BLaER1 (cell line): ENCODE measurements around the gene TUSC7.

Source experiments
- H3K27ac ChIP-seq: shearing (Covaris generic); formaldehyde crosslinking; 2 replicates; pipeline ENCODE4 v1.8.1; 2022
- H3K27me3 ChIP-seq: shearing (Covaris generic); formaldehyde crosslinking; 2 replicates; pipeline ENCODE4 v1.8.1; 2022
- H3K36me3 ChIP-seq: shearing (Covaris generic); formaldehyde crosslinking; 2 replicates; pipeline ENCODE4 v1.8.1; 2022
- H3K4me1 ChIP-seq: shearing (Covaris generic); formaldehyde crosslinking; 2 replicates; pipeline ENCODE4 v1.8.1; 2022
- H3K4me2 ChIP-seq: shearing (Covaris generic); formaldehyde crosslinking; 2 replicates; pipeline ENCODE4 v1.8.1; 2022
- H3K4me3 ChIP-seq: shearing (Covaris generic); formaldehyde crosslinking; 2 replicates; pipeline ENCODE4 v1.8.1; 2022
- H3K9ac ChIP-seq: shearing (Covaris generic); formaldehyde crosslinking; 2 replicates; pipeline ENCODE4 v1.8.1; 2022
- H3K9me3 ChIP-seq: shearing (Covaris generic); formaldehyde crosslinking; 2 replicates; pipeline ENCODE4 v1.8.1; 2022
- H4K20me1 ChIP-seq: shearing (Covaris generic); formaldehyde crosslinking; 2 replicates; pipeline ENCODE4 v1.8.1; 2022
- Cebpa-rat ChIP-seq: shearing (Covaris generic); IDR thresholded peaks from 2 replicates; pipeline ENCODE4 v1.8.1; 2022

TUSC7 gene

GRCh38 chr3:116709479-116709878, at the start of gene TUSC7:
TUSC7 (plus strand) TSS chr3:116709779.
- no peak within 1 kb of the TSS for H3K9ac ChIP-seq
- no peak within 1 kb of the TSS for H3K4me3 ChIP-seq
- H3K36me3 ChIP-seq, result no peaks in the 10 kb centered on the region
- no peaks in the 10 kb centered on the region for H4K20me1 ChIP-seq
- no peak within 1 kb of the TSS for H3K27ac ChIP-seq
- H3K27me3 ChIP-seq, result no peaks in the 10 kb centered on the region
- no peaks in the 10 kb centered on the region for H3K4me1 ChIP-seq
- no peak within 1 kb of the TSS for H3K4me2 ChIP-seq
- H3K9me3 ChIP-seq, result no peaks in the 10 kb centered on the region
- no peak for TF ChIP-seq Cebpa-rat

GRCh38 chr3:116661196-116661595, 48.4 kb upstream of the TUSC7 start:
- TF ChIP-seq Cebpa-rat, result no peak
- no peaks in the 10 kb centered on the region for H4K20me1 ChIP-seq
- no peak overlapping the region for H3K27ac ChIP-seq

GRCh38 chr3:116663161-116664110, 46.1 kb upstream of the TUSC7 start:
- TF ChIP-seq Cebpa-rat, result no peak
- H3K4me1 ChIP-seq, result no peaks in the 10 kb centered on the region
- H3K4me2 ChIP-seq, result no peak overlapping the region

More at GRCh38 chr3:116661196-116661595, 48.4 kb upstream of the TUSC7 start:
- Histone ChIP-seq H3K27me3 (no peaks in the 10 kb centered on the region), H3K9me3 (no peaks in the 10 kb centered on the region), H3K36me3 (no peaks in the 10 kb centered on the region), H3K4me1 (no peaks in the 10 kb centered on the region), H3K4me2 (no peak overlapping the region), H3K4me3 (no peak overlapping the region), H3K9ac (no peak overlapping the region)

GRCh38 chr3:116667324-116667723, 42.3 kb upstream of the TUSC7 start:
- Histone ChIP-seq H3K36me3 (no peaks in the 10 kb centered on the region), H3K9ac (no peak overlapping the region), H3K27me3 (no peaks in the 10 kb centered on the region), H3K4me1 (no peaks in the 10 kb centered on the region), H3K9me3 (no peaks in the 10 kb centered on the region), H3K4me2 (no peak overlapping the region), H3K27ac (no peak overlapping the region), H4K20me1 (no peaks in the 10 kb centered on the region), H3K4me3 (no peak overlapping the region)
- TF ChIP-seq Cebpa-rat, result no peak

More at GRCh38 chr3:116663161-116664110, 46.1 kb upstream of the TUSC7 start:
- no peaks in the 10 kb centered on the region for H3K27me3 ChIP-seq
- H3K27ac ChIP-seq, result no peak overlapping the region
- H3K9me3 ChIP-seq, result no peaks in the 10 kb centered on the region
- no peak overlapping the region for H3K4me3 ChIP-seq
- H3K36me3 ChIP-seq, result no peaks in the 10 kb centered on the region
- H3K9ac ChIP-seq, result no peak overlapping the region
- no peaks in the 10 kb centered on the region for H4K20me1 ChIP-seq

- Histone ChIP-seq H3K9me3 (no peaks in the 10 kb centered on the region), H4K20me1 (no peaks in the 10 kb centered on the region), H3K4me1 (no peaks in the 10 kb centered on the region), H3K27me3 (no peaks in the 10 kb centered on the region), H3K27ac (no peak overlapping the region), H3K36me3 (no peaks in the 10 kb centered on the region), H3K4me2 (no peak overlapping the region), H3K9ac (no peak overlapping the region), H3K4me3 (no peak overlapping the region)
- no peak for TF ChIP-seq Cebpa-rat
Measured at GRCh38 chr3:116667791-116668190, 41.8 kb upstream of the TUSC7 start.

GRCh38 chr3:116669576-116669975, 40.0 kb upstream of the TUSC7 start:
- H3K9me3 ChIP-seq, result no peaks in the 10 kb centered on the region
- H3K4me3 ChIP-seq, result no peak overlapping the region
- H3K4me1 ChIP-seq, result no peaks in the 10 kb centered on the region
- no peak overlapping the region for H3K4me2 ChIP-seq
- H4K20me1 ChIP-seq, result no peaks in the 10 kb centered on the region
- H3K36me3 ChIP-seq, result no peaks in the 10 kb centered on the region
- TF ChIP-seq Cebpa-rat, result no peak
- no peak overlapping the region for H3K9ac ChIP-seq
- no peak overlapping the region for H3K27ac ChIP-seq
- H3K27me3 ChIP-seq, result no peaks in the 10 kb centered on the region

GRCh38 chr3:116671151-116671550, 38.4 kb upstream of the TUSC7 start:
- Histone ChIP-seq H3K9ac (no peak overlapping the region), H3K4me3 (no peak overlapping the region), H3K36me3 (no peaks in the 10 kb centered on the region), H3K9me3 (no peaks in the 10 kb centered on the region), H3K4me2 (no peak overlapping the region), H3K27me3 (no peaks in the 10 kb centered on the region), H3K4me1 (no peaks in the 10 kb centered on the region), H4K20me1 (no peaks in the 10 kb centered on the region), H3K27ac (no peak overlapping the region)
- TF ChIP-seq Cebpa-rat, result no peak

GRCh38 chr3:116678853-116679252, 30.7 kb upstream of the TUSC7 start:
- Histone ChIP-seq H3K9ac (no peak overlapping the region), H3K4me3 (no peak overlapping the region), H3K9me3 (no peaks in the 10 kb centered on the region), H3K4me2 (no peak overlapping the region), H3K36me3 (no peaks in the 10 kb centered on the region), H4K20me1 (no peaks in the 10 kb centered on the region), H3K27ac (no peak overlapping the region), H3K27me3 (no peaks in the 10 kb centered on the region), H3K4me1 (no peaks in the 10 kb centered on the region)
- no peak for TF ChIP-seq Cebpa-rat

- Histone ChIP-seq H3K4me1 (no peaks in the 10 kb centered on the region), H3K27ac (no peak overlapping the region), H3K4me3 (no peak overlapping the region), H3K27me3 (no peaks in the 10 kb centered on the region), H4K20me1 (no peaks in the 10 kb centered on the region), H3K36me3 (no peaks in the 10 kb centered on the region), H3K4me2 (no peak overlapping the region), H3K9me3 (no peaks in the 10 kb centered on the region), H3K9ac (no peak overlapping the region)
- TF ChIP-seq Cebpa-rat, result no peak
Measured at GRCh38 chr3:116691041-116691440, 18.5 kb upstream of the TUSC7 start.

- H4K20me1 ChIP-seq, result no peaks in the 10 kb centered on the region
- no peak for TF ChIP-seq Cebpa-rat
- H3K4me3 ChIP-seq, result no peak overlapping the region
- H3K9me3 ChIP-seq, result no peaks in the 10 kb centered on the region
- H3K27ac ChIP-seq, result no peak overlapping the region
- H3K27me3 ChIP-seq, result no peaks in the 10 kb centered on the region
- no peak overlapping the region for H3K4me2 ChIP-seq
- H3K9ac ChIP-seq, result no peak overlapping the region
- no peaks in the 10 kb centered on the region for H3K4me1 ChIP-seq
- H3K36me3 ChIP-seq, result no peaks in the 10 kb centered on the region
Measured at GRCh38 chr3:116701070-116701469, 8.5 kb upstream of the TUSC7 start.
